NOMO-1 (cell line): ENCODE results near the gene SLC7A5.
"Not testable (repeated sequence)": the region's sequence is repeated elsewhere in the genome, so short reads cannot be mapped to it uniquely, and the experiment has no call there.

ENCODE experiments used
- DNase-seq, 2 experiments: peaks; one replicate each; lab custom pipeline; 2025; ENCODE audit not compliant: unreplicated experiment in 2 of 2; lab: John Stamatoyannopoulos, UW

Gene SLC7A5

DNA sequence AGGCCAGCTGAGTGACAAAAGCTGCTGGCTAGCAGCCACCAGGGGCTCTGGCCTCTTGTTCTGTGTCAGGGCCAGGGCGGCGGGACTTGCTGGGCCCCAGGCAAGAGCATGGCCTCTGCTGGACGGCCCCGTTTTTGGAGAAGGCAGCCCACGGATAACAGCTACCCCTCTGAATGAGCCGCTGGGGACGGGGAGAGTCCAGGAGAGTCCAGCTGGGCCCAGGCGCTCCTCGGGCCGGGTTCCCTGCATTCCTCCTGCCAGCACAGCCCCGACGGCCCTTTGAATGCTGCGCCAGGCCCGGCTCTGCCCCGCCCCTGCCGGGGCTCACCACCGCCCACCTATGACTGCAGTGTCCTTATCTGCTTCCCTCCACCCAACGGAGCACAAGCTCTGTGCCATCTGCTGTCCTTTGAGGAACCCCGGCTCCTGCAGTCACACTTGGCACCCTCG is 33.4 kb downstream of the SLC7A5 start:
- DNase-seq = no peak

DNA sequence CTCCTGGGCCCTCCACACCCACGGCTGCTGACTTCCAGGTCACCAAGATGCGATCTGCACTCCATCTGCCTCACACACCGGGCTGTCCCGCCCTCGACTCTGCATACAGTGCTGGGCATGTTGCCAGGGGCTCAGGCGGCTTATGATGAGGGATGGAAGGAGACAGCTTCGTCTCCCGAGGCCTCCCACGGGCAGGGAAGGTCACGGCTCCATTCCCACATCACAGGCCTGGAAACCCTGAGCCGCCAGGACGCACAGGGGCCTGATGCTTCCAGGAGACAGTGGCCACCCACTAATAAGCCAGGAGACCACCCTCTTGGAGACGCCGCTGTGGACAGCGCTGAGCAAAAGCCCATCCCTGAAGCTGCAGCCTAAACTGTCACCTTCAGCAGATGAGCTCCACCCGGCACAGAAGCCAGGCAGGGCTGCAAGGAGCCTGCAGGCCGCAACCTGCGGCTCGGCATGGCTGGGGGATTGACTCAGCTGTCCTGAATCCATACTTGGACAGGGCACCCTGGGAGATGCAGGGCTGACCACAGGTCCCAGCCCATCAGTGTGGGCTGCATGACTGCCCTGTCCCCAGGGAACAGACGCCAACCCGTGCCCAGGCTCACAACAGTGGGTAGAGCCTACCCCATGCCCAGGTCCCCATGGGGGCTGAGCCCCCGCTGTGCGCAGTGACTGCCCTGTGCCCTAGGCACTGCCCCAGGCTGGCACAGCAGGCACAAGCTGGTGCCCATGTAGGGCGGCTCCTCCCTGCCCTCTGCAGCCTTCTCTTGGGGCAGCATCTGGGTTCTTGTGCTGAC is 34.4 kb downstream of the SLC7A5 start:
- DNase-seq = no peak

DNA sequence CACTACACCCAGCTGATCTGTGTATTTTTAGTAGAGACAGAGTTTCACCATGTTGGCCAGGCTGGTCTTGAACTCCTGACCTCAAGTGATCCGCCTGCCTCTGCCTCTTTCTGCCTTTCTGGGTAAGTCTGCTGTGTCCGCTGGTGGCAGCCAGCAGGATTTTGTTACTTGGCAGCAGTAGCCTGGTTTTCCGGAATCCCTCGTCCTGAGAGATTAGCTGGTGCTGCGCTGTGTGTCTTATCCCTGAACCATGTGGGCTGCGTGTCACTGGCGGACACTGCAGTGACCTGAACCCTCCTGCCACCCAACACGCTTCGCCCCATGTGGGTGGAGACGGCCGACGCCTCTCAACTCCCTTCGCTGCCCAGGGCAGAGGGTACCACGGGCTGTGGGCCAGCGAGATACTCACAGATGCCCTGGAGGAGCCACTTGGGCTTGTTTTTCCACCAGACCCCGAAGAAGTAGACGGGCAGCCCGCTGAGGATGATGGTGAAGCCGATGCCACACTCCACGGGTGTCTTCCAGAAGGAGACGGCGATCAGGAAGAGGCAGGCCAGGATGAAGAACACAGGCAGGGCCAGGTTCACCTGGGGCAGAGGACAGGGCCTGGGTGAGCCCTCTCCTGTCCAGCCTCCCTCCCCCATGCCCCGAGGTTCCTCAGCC is 35.2 kb downstream of the SLC7A5 start:
- no peak for DNase-seq

GRCh38 chr16:87833548-87833947 is 35.8 kb downstream of the SLC7A5 start:
- DNase-seq = no peak

DNA sequence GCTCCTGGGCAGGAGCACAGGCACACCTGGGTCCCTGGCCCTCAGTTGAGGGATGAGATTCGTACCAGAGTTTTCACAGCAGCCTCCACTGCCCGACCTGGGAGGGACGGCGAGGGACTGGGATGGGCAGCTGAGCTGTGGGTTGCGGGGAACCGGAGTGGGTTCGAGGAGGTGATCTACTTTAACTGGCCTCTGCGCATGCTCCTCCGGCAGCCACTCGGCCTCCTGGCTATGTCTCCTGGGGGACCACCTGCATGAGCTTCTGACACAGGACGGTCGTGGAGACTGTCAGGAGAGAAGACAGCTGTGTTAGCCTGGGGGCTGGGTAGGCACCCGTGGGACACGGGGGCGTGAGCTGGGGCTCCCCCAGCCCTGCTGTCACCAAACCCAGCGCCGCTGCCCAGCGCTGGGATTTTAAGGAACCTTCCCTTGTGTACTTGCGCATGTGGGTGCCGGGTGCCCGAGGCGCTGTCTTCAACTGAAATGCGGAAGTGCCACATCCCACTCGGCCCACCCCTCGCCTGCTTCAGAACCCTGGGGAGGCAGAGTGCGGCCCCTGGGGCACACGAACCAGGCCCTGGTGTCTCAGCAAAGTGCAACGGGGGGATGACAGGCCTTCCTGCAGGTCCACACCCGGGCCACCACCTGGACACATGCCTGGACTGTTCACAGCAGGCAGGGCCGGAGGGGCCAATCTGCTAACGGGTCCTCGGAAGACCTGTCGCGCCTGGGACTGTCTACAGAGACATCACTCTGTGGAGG is 36.4 kb downstream of the SLC7A5 start:
- DNase-seq = no peak

DNA sequence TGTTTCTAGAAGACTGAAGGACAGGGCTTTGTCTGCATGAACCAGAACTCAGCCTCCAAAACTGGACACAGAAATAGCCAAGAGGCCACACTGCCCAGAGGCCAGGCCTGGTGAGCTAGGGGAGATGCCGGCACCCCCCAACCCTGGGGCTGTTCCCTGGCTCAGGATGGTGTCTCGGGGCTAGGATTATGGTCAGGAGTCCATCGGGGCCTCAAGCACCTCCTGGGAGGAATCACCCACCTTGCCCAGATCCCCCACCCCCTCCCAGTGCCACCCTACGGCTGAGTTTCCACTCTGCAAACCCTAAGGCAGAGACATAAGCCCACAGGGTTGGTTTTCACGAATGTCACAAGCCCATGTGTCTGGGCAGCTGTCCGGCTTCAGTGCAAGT is 37.2 kb downstream of the SLC7A5 start:
- no peak for DNase-seq

GRCh38 chr16:87831421-87832136 is 37.7 kb downstream of the SLC7A5 start:
- no peak for DNase-seq

DNA sequence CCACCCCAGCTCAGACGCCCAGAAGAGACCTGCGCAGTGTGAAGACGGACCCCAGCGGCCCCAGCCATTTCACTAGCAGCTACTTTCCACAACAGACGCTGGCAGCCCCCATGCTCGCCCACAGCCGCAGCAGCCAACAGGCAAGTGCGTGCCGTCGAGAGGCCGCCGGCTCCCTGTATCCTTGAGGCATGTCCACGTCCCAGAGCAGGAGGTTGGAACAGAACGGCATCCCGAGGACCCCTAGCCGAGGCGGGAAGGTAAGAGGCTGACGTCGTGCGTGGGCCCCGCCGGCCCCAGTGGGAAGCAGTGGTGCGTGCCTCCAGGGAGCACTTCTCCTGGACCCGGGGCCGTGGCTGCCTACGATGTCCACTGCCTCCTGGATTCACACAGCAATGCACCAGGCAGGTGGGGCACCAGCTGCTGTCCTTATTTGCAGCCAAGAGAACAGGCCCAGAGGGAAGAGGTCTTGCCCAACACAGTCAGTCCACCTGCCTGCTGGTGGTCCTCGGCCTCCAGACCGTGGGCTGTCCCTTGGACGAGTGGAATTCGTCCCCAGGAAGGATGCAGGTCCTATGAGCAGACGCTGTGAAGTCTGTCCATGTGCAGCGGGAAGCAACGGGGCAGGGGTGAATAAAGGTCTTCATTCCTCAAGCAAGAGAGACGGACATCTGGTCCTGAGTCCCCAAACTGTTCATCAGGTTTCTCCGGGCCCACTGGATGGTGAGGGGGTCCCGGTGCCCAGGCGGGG is 38.5 kb downstream of the SLC7A5 start:
- DNase-seq = no peak

- no peak for DNase-seq
These were observed 39.2 kb downstream of the SLC7A5 start for GRCh38 chr16:87829988-87830672.

DNA sequence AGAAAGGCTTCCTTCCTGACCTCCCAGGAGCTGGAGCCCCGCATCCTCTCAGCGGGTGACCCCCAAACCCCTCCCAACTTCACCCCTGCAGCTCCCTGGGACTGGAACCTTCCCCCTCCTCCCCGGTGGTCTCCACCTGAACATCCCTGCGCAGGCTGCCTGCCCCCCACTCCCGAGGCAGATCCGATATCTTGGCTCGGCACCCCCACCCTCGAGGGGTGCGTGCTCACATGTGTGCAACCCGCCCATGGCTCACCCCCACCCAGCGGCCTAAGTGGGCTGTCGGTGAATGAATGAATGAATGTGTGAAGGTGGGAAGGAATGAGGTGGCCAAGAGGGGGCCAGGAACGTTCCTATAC is 39.7 kb downstream of the SLC7A5 start:
- DNase-seq = no peak

DNA sequence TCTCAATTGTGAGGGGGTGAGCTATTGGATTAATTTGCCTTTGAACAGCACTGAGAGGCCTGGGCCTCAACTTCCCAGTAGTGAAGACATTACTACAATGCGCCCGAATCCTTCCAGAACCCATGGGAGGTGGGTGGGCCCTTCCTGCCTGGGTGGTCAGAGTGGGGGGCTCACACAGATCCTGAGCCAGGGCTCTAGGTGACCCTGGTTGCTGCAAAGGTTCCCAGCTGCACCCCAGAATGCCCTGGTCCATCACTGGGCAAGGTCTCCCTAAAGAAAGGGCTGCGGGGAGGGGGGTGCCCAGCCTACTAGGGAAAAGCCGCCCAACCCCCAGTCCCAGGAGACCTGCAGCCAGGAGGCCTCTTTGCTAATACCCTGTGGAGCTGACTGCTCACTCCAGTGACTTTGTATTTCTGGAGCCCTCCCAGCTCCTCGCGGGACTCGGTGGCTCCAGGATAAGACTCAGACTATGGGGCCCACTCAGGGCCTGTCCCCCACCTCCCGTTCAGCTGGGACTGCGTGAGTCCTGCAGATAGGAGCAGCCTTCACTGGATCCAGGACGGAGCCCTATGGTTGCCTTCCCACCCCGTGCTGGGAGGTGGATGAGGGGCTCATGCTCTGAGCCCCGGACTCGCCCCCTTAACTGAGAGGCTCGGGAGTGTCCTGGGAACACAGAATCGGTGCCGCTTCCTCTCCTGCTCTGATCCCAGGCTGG is 40.2 kb downstream of the SLC7A5 start:
- DNase-seq = no peak

- no peak for DNase-seq
These were observed 41.0 kb downstream of the SLC7A5 start for GRCh38 chr16:87828071-87828906.

DNA sequence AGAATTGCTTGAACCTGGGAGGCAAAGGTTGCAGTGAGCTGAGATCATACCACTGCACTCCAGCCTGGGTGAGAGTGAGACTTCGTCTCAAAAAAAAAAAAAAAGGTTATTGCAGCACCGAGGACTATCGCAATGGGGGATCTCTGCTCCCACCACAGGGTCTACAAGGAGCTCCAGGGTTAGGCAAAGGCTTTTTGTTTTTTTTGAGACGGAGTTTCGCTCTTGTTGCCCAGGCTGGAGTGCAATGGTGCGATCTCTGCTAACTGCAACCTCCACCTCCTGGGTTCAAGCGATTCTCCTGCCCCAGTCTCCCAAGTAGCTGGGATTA is 41.8 kb downstream of the SLC7A5 start:
- DNase-seq = not testable (repeated sequence)

GRCh38 chr16:87826798-87827587 is 42.3 kb downstream of the SLC7A5 start:
- DNase-seq = no peak

GRCh38 chr16:87826407-87826797 is 42.9 kb downstream of the SLC7A5 start:
- DNase-seq = not testable (repeated sequence)

DNA sequence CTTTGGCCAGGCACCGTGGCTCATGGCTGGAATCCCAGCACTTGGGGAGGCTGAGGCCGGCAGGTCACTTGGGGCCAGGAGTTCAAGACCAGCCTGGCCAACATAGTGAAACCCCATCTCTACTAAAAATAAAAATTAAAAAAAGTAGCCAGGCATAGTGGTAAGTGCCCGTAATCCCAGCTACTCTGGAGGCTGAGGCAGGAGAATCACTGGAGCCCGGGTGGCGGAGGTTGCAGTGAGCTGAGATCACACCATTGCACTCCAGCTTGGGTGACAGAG is 43.5 kb downstream of the SLC7A5 start:
- not testable (repeated sequence) for DNase-seq

DNA sequence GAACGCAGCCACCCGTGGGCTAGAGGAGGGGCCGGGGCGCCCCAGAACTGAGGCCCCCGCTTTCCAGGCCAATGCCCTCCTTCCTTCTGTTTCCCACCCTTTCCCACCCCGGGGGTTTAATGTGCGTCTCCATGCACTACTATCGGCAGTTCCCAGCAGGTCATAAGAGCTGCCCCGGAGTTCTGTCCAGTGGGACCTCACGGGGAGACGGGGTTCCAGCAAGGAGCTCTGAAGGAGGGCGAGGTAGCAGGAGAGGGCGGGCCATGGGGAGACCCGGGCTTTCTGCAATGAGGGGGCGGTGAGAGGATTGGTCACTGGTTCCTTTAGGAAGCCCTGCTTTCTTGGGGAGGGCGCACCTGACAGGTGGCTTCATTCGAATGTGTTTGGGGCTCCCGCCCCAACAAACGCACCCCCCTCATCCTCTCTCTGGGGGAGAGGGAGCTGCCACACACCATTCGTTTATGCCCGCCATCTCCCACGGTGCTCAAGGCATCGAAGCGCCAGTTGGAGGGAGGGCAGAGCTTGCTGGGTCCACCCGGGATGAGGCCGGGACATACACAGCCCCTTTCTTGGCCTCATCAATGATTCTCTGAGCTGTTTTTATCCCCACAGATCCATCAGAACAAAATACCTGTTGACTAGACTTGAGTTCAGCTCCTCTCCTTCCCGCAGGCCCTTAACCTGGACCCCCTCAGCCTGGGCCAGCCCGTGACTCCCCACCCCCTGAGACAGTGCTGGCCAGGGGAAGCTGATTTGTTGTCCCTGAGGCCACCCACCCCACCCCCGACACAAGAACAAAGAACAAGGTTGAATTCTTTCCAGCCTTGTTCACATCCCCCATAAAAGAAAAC is 44.1 kb downstream of the SLC7A5 start:
- DNase-seq = no peak
